ENCODE results near the gene ELP2.

DNA sequence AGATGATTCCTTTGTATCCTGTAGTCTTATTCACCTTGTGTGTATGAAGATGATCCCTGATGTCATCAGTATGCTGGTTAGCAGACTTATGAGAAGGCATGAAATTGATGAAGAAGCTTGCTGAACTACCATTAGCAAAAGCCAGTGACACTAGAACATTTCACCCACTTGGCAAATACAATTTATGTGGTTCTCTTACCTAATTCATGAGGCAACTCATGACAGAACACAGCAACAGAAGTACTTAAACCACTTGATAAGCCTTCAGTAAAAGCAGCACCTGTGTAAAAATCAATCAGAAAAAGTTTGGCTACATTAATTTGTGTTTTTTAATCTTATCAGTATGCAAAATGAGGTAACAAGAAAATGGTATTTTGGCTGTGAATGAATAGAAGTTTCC is 17.4 kb upstream of the ELP2 start:
- no peak for TF ChIP-seq POLR2AphosphoS5 (IDR thresholded peaks at IDR 0.05; ENCODE audit: low read depth, low read length)
- no peak for TF ChIP-seq POLR2A (IDR thresholded peaks at IDR 0.05; ENCODE audit: low read depth, low read length)
- TF ChIP-seq TAF1 (IDR thresholded peaks at IDR 0.05; ENCODE audit: low read depth, low read length), result no peak
- no peak for TF ChIP-seq SPI1 (IDR thresholded peaks at IDR 0.05; ENCODE audit: low read depth, low read length)

Data from GM12891 (cell line).